NT2/D1 (cell line): ENCODE results near the gene SARDH.

ENCODE experiments used
- YY1 ChIP-seq: IDR thresholded peaks from 2 replicates; pipeline ENCODE4 v1.6.1; 2011; ENCODE audit not compliant: insufficient read length, insufficient read depth
- ZNF274 ChIP-seq: IDR thresholded peaks from 2 replicates; pipeline ENCODE4 v1.6.1; 2011; ENCODE audit warnings: mild to moderate bottlenecking, low read depth, low read length

- no peak for TF ChIP-seq YY1
- TF ChIP-seq ZNF274: no peak
These were observed 30.3 kb downstream of the SARDH start for GRCh38 chr9:133707763-133708245.
